NCI-H82 treated with DMSO at 0.1 percent for 48 hours (cell line): ENCODE data around the gene CHRNE.
"Not testable (repeated sequence)": the region's sequence is repeated elsewhere in the genome, so short reads cannot be mapped to it uniquely, and the experiment has no call there.

Experiments used
- DNase-seq: peaks from one replicate; lab custom pipeline; 2025; ENCODE audit not compliant: unreplicated experiment; lab: John Stamatoyannopoulos, UW

Gene CHRNE

DNA sequence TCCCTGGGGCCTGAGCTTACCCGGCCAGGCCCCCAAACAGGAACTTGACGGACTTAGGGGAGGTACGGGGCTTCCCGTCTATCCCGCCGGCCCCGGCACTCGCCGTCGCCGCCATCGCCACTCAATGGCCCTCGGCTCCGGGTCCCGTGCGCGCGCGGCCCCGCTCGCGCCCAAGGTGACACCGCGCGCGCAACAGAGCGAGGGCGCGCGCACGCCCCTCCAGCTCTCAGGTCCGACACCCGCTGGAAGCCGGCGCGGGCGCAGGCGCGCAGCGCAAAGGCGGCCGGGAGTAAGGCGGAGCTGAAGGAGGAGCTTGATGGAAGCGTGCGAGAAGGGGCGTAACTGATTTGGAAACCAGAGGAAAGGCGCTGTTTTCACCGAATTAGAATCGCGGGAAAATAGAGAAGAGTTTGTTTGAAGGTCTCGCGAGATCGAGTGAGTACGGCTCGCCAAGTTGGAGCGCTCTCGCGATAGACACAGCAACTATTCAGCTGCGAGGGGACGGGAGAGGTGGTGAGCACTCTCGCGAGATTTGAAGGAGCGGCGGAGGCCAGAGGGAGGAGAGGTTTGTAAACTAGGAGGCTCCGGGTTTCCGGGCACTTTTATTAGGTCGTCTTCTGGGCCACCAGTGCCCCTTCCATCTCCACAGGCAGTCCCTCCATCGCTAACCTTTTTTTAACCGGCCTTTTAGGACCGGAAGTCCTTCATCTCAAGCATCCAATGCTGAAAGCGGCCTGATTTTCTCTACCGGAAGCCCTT lies 37.1 kb upstream of the CHRNE start, which contains the start of the genes RNF167 and SLC25A11:
Gene RNF167, plus strand, starts transcription at position 473 of the 759 bp plus-strand sequence. CDS start 642 bp downstream, outside the sequence.
Gene SLC25A11, minus strand, starts transcription at position 251 of the 759 bp plus-strand sequence. Its CDS starts 136 bp downstream, at position 115.
- DNase-seq = peak; percentile 97

DNA sequence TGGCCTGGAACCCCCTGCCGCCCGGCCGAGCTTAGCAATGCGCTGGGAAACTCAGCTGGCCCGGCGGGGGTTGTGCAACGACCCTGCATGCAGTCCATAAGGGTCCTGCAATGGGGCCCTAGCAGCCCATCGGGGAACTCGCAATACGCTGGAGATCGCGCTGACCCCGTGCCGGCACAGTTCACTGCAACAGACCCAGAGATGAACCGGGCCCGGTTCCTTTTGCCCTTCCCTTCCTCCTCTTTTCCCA lies 36.6 kb upstream of the CHRNE start:
- no peak for DNase-seq

DNA sequence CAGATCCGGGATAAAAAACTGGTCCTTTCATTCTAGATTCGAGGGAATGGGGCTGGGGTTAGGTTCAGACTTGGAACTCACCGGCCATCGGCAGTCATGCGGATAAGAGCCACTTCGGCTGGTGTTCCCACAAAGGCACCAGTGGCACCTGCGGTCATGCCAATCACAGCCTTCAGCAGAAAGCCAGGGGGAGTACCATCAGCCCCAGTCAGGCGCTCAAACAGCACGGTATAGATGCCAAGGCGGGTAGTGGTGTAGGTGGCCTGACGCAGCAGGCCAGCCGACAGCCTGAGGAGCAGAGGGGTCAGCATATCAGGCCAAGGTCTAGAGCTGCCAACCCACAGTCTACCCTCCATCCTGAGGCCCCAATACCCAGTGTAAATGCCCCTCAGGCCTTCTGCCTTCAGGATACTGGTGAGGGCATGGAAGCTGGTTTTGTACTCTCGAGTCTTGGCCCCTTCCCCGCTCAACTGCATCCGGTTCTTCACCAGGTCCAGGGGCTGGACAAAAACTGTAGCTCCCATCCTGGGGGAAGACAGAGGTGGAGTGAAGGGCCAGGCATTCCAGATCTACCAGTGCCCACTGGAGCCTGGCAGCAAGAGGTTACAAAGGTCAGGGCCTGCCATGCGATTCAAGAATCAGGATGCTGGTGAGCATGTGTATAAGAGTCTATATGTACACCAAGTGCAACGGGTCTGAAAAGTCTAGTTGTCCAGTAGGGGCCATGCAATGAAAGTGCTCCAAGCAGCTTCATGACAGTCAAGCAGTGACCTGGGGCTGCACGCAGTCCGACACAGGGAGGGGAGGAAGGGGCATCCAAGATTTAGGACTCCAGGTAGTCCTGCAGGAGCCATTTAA lies 36.0 kb upstream of the CHRNE start:
- DNase-seq = no peak

DNA sequence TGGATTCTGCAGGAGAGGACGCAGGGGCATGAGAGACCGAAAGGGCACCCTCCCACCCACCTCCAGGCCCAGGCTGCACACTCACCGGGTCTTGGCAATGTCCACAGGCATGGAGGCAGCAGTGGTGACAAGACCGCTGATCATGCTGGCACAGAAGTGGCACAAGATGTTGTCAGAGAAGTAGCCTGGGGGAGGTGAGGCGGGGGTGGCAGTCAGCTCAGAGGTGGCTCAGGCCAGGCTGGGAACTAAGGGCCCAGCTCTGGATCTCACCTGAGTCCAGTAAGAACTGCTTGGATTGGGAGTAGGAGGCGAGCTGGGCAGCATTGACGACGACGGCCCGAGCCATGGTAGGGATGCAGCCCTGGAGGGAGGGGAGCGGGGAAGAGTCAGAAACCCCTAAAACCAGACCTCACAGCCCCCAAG lies 35.2 kb upstream of the CHRNE start:
- DNase-seq = no peak

DNA sequence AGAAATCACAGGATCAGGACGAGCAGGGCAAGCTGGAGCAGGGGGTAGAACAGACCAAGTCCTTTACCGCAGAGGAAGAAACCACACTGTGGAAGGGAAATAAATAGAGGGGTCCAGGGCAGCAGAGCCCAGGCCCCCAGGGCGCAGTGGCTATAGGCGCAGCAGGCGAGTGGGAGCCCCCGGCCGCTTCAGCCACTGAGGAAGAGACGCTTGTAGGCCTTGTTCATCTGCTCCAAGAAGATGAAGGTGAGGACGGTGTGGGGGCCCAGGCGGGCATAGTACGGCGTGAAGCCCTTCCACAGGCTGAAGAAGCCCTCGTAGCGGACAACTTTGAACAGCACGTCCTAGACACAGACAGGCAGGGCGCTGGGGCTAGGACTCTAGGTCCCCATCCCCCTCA lies 34.7 kb upstream of the CHRNE start:
- no peak for DNase-seq

DNA sequence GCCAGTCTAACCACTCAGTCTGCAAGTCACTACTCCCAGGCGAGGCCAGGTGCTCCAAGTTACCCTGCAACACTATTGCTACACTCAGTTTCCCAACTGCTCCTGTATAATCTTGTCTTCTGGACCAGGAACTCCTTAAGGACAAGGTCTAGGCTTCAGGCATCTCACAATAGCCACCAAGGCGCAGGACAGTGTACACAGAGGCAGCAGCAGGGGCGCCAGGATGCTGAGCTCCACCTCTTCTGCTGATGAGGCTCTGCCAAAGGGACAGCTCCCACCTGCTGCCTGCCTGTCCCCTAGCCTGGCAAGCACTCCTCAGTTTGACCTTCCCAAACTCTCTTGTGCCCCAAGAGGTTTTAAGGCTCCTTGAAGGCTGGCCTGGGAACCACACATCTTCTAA lies 33.5 kb upstream of the CHRNE start:
- no peak for DNase-seq

DNA sequence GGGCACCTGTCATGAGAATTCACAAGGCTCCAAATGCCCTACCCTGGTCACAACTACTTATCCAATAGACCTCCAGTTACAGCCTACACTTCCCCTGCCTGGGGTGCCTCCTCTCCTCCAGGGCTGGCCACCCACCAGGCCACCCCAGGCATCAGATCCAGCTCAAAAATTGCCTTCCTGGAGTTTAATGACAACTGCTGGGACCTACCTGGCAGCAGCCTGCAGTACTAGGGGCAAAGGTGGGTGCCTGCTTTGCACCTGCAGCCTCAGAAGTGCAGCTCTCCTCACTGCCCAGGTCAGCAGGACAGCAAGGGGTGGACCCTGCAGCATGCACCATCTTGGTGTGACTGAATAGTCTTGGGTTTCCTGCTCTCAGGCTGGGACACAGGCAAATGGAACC lies 32.8 kb upstream of the CHRNE start:
- DNase-seq = no peak

DNA sequence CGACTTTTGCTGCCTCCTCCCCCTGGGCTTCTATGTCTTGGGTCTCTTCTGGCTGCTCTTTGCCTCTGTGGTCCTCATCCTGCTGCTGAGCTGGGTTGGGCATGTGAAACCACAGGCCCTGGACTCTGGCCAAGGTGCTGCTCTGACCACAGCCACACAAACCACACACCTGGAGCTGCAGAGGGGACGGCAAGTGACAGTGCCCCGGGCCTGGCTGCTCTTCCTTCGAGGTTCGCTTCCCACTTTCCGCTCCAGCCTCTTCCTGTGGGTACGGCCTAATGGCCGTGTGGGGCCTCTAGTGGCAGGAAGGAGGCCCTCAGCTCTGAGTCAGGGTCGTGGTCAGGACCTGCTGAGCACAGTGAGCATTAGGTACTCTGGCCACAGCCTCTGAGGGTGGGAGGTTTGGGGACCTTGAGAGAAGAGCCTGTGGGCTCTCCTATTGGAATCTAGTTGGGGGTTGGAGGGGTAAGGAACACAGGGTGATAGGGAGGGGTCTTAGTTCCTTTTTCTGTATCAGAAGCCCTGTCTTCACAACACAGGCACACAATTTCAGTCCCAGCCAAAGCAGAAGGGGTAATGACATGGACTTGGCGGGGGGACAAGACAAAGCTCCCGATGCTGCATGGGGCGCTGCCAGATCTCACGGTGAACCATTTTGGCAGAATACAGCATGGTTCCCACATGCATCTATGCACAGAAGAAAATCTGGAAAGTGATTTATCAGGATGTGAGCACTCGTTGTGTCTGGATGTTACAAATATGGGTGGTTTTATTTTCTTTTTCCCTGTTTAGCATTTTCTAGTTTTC lies 31.5 kb upstream of the CHRNE start:
- no peak for DNase-seq

DNA sequence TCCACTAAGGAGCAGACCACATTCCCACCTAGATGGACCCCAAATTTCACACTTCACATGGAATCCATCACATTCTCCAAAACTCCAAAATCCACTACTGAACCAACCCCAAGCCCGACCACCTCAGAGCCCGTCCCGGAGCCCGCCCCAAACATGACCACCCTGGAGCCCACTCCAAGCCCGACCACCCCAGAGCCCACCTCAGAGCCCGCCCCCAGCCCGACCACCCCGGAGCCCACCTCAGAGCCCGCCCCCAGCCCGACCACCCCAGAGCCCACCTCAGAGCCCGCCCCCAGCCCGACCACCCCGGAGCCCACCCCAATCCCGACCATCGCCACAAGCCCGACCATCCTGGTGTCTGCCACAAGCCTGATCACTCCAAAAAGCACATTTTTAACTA lies 30.7 kb upstream of the CHRNE start:
- no peak for DNase-seq

DNA sequence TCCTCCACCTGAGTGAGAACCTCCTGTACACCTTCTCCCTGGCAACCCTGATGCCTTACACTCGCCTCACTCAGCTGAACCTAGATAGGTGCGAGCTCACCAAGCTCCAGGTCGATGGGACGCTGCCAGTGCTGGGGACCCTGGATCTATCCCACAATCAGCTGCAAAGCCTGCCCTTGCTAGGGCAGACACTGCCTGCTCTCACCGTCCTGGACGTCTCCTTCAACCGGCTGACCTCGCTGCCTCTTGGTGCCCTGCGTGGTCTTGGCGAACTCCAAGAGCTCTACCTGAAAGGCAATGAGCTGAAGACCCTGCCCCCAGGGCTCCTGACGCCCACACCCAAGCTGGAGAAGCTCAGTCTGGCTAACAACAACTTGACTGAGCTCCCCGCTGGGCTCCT lies 29.9 kb upstream of the CHRNE start:
- DNase-seq = no peak

DNA sequence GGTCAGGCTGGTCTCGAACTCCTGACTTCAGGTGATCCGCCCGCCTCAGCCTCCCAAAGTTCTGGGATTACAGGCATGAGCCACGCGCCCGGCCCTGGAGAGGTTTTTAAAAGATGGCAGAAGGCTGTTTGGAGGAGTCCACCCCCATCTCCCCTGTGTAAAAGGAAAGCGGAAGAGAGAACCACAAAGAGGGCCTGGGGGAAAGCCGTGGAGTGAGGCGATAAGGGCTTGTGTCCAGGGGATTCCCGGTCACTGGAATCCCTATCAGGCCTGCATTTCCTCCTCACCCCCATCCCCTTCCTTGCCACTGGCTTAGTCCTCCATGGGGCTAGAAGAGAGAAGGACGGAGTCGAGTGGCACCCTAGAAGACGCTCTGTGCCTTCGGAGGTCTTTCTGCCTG lies 29.1 kb upstream of the CHRNE start, which contains the start of gene GP1BA:
Gene GP1BA, plus strand, starts transcription at position 315 of the 400 bp plus-strand sequence. CDS start 328 bp downstream, outside the sequence.
- DNase-seq = no peak

DNA sequence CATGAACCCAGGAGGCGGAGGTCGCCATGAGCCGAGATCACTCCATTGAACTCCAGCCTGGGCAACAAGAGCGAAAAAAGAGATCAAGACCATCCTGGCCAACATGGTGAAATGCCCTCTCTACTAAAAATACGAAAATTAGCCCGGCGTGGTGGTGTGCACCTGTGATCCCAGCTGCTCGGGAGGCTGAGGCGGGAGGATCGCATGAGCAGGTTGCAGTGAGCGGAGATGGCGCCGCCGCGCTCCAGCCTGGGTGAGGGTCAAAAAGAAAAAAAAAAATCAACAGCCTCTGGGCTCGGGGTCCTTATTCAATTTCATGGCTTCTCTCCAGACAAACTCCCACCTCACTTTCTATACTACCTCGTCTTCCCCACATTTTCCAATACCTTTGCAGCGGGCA lies 26.0 kb upstream of the CHRNE start:
- no peak for DNase-seq

DNA sequence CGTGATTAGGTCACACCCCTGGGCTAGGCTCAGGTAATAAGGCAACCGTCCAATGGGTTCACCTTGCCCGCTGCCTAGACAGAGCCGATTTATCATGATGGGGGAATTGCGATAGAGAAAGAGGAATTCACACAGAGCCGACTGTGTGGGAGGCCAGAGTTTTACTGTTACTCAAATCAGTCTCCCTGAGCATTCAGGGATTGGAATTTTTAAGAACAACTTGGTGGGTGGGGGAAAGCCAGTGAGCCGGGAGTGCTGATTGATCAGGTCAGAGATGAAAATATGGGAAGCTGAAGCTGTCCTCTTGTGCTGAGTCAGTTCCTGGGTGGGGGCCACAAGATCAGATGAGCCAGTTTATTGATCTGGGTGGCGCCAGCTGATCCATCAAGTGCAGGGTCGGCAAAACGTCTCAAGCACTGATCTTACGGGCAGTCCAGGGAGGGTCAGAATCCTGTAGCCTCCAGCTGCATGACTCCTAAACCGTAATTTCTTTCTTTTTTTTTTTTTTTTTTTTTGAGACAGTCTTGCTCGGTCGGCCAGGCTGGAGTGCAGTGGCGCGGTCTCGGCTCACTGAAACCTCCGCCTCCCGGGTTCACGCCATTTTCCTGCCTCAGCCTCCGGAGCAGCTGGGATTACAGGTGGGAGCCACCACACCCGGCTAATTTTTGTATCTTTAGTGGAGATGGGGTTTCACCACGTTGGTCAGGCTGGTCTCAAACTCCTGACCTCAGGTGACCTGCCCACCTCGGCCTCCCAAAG lies 23.9 kb upstream of the CHRNE start:
- not testable (repeated sequence) for DNase-seq

DNA sequence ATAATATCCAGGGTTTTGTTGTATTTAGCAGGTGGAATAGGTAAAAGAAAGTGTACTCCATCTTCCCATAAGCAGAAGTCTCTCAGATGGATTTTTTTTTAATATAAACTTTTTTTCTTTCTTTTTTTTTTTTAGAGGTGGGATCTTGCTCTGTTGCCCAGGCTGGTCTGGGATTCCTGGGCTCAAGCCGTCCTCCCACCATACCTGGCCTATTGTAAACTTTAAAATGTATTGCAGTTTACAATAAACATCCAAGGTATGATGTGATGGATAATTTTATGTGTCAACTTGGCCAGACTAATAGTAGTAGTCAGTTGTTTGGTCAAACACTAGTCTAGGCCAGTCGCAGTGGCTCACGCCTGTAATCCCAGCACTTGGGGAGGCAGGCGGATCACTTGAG lies 18.4 kb upstream of the CHRNE start:
- DNase-seq = no peak

DNA sequence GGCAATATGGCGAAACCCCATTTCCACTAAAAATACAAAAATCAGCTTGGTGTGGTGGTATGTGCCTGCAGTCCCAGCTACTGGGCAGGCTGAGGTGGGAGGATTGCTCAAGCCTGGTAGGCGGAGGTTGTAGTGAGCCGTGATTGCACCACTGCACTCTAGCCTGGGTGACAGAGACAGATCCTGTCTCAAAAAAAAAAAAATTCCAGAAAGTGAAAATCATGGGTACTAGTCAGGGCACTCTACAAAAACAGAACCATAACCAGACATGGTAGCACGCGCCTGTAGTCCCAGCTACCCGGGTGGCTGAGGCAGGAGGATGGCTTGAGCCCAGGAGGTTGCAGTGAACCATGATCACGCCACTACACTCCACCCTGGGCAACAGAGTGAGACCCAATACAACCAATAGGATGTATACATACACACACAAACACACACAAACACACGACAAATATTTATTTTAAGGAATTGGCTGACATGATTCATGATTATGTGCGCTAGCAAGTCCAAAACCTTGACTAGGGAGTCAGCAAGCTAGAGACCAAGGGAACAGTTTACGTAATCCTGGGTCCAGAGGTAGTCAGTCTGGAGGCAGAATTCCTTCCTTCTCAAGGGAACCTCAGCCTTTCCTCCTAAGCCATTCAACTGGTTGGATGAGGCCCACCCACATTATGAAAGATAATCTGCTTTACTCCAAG lies 17.6 kb upstream of the CHRNE start:
- no peak for DNase-seq

DNA sequence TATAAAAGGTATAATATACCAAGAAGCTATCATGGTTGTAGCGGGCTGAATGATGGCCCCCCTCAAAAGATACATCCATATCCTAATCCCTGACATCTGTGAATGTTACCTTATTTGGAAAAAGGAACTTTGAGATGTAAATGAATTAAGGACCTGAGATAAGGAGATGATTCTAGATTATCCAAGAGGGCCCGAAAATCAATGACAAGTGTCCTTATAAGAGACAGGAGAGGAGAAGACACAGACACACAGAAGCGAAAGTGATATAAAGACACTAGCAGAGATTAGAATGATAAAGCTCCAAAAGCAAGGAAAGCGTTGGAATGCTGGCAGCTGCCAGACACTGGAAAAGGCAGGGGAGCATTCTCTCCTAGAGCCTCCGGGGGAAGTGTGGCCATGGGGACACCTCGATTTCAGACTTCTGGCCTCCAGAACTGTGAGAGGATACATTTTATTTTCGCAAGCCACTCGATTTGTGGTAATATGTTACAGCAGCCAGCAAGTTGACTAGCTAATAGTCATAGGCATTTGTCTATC lies 16.7 kb upstream of the CHRNE start:
- peak; percentile 19 for DNase-seq

DNA sequence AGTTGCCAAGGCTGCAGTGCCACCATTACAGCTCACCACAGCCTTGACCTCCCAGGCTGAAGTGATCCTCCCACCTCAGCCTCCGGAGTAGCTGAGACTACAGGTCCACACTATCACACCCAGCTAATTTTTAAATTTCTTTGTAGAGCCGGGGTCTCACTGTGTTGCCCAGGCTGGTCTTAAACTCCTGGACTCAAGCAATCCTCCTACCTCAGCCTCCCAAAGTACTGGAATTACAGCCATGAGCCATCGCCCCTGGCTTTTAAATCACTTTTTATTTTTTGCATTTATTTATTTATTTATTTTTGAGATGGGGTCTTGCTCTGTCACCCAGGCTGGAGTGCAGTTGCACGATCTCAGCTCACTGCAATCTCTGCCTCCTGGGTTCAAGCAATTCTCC lies 11.7 kb upstream of the CHRNE start:
- not testable (repeated sequence) for DNase-seq

DNA sequence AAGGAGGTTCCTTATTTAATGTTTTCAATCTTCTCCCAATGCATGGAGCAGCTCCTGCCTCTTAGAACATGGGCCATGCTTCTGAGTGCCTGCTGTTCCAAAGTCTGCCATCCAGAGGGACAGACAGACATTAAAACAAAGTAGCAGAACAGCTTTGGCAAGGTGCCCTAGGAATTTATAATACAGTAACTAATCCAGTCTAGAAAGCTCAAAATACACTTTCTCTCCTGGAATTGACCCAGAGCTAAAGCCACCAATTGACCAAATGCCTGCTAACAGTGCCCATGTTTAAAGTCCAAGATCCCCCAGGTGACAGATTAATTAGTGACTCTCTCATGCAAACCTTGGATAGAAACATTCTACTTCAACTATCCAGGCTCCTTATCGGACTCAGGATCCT lies 11.1 kb upstream of the CHRNE start:
- no peak for DNase-seq

DNA sequence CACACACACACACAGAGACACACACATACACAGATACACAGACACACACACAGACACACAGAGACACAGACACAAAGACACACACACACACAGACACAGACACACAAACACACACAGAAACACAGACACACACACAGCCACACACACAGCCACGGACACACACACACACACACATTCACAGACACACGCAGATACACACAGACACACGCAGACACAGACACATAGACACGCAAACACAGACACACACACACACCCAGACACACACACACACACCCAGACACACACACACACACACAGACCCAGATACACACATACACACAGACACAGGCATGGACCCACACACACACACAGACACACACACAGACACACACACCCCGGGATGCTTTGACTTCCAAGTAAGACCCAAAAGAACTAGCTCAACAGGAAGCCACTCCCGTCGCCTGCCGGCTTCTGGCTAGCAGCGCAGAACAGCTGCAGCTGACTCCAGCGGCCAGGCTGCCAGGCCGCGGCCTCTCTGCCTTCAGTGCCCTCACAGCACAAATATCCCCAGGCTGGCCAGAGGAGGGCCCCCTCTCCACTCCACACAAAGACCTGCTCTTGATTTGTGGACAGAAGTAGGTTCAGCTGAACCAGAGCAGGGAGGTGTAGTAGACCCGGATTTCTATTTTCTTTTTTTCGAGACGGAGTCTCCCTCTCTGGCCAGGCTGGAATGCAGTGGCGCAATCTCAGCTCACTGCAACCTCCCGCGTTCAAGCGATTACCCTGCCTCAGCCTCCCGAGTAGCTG lies 6.0 kb upstream of the CHRNE start:
- peak; percentile 65 for DNase-seq
